CD8-positive, alpha-beta memory T cell (primary cell): ENCODE data around the gene TIPARP. TPM values are rescaled to one million over a fixed set of nuclear protein-coding genes. Genes with fewer than 3 reads are reported as not detected.

ENCODE experiments used
- CTCF ChIA-PET: fragments of 350-600 bp; sonication (Branson Sonifier 250); formaldehyde crosslinking; loops from one replicate; lab custom pipeline; 2021; ENCODE audit warnings: antibody characterized with exemption; lab: Charles Lee
- POLR2A ChIA-PET: fragments of 350-600 bp; sonication (Branson Sonifier 250); formaldehyde crosslinking; loops from one replicate; lab custom pipeline; 2021; ENCODE audit warnings: antibody characterized with exemption; lab: Charles Lee
- DNase-seq, 5 donors: peaks; one replicate each; pipeline versions ENCODE4 v3.0.0 to v3.0.0-alpha.2; 2020 to 2022; ENCODE audit warnings: mixed read lengths in 1 of 5
- H3K27ac ChIP-seq: one replicate; pipeline ENCODE4 v1.7.0; 2013; ENCODE audit warnings: low read depth, mild to moderate bottlenecking, low read length, moderate library complexity
- H3K27me3 ChIP-seq: 2 replicates; pipeline ENCODE4 v1.7.0; 2013; ENCODE audit warnings: low read length, mild to moderate bottlenecking; ENCODE audit not compliant: insufficient read depth, poor library complexity, severe bottlenecking
- H3K36me3 ChIP-seq: 2 replicates; pipeline ENCODE4 v1.7.0; 2013; ENCODE audit warnings: mild to moderate bottlenecking, low read length, moderate library complexity; ENCODE audit not compliant: insufficient read depth
- H3K4me1 ChIP-seq: 2 replicates; pipeline ENCODE4 v1.7.0; 2013; ENCODE audit warnings: mild to moderate bottlenecking, low read length, moderate library complexity; ENCODE audit not compliant: insufficient read depth
- H3K4me3 ChIP-seq: 2 replicates; pipeline ENCODE4 v1.7.0; 2013; ENCODE audit warnings: mild to moderate bottlenecking, low read length
- H3K9me3 ChIP-seq: 2 replicates; pipeline ENCODE4 v1.7.0; 2013; ENCODE audit warnings: mild to moderate bottlenecking, low read length
- H3K27ac Mint-ChIP-seq, 8 donors: one replicate each; pipeline ENCODE4 v1.8.0; 2020 to 2021; ENCODE audit warnings: mixed read lengths in 8 of 8, mild to moderate bottlenecking in 6 of 8, inconsistent platforms in 3 of 8, moderate library complexity in 3 of 8
- H3K27me3 Mint-ChIP-seq, 2 donors: one replicate each; pipeline ENCODE4 v1.8.0; 2020 to 2021; ENCODE audit warnings: mixed read lengths in 2 of 2, mild to moderate bottlenecking in 1 of 2, moderate library complexity in 1 of 2
- H3K36me3 Mint-ChIP-seq, 3 donors: one replicate each; pipeline ENCODE4 v1.8.0; 2020 to 2021; ENCODE audit warnings: mixed read lengths in 3 of 3, inconsistent platforms in 1 of 3, mild to moderate bottlenecking in 1 of 3
- H3K4me1 Mint-ChIP-seq, 3 donors: one replicate each; pipeline ENCODE4 v1.8.0; 2020 to 2021; ENCODE audit warnings: mixed read lengths in 3 of 3, inconsistent platforms in 1 of 3, mild to moderate bottlenecking in 1 of 3
- H3K4me3 Mint-ChIP-seq, 7 donors: one replicate each; pipeline ENCODE4 v1.8.0; 2020 to 2021; ENCODE audit warnings: mixed read lengths in 7 of 7, mild to moderate bottlenecking in 6 of 7, moderate library complexity in 4 of 7, inconsistent platforms in 2 of 7
- H3K9me3 Mint-ChIP-seq, 5 donors: one replicate each; pipeline ENCODE4 v1.8.0; 2020 to 2022; ENCODE audit warnings: mixed read lengths in 5 of 5, mild to moderate bottlenecking in 3 of 5, moderate library complexity in 2 of 5, inconsistent platforms in 1 of 5
- polyA plus RNA-seq: library from polyadenylated mRNA; unstranded; fragments of 300-500 nt; fragmentation: Illumina TruSeq; gene quantifications from one replicate; pipeline ENCODE4 v1.2.3, GENCODE V29; 2021
- total RNA-seq, 2 experiments: library from RNA; stranded (reverse); gene quantifications; one replicate each; pipeline ENCODE4 v1.2.3, GENCODE V29; 2021

TIPARP gene
- total and polyA plus RNA-seq, 3 experiments from 2014 or later = 19.8 to 37.0 (median 36.0) TPM

GRCh38 chr3:156749244-156749643 lies 74.9 kb downstream of the TIPARP start:
- Histone ChIP-seq H3K36me3 (no peaks in the 10 kb centered on the region), H3K27ac (no peak overlapping the region), H3K4me1 (no peaks in the 10 kb centered on the region), H3K4me3 (no peak overlapping the region), H3K9me3 (no peaks in the 10 kb centered on the region), H3K27me3 (no peaks in the 10 kb centered on the region)
- POLR2A ChIA-PET = no interaction called here
- peaks cover 0 to 14% (median 6%) of the 10 kb centered on the region in 3 donors for H3K36me3 Mint-ChIP-seq
- DNase-seq = no peak
- peaks cover 0 to 13% (median 7%) of the 10 kb centered on the region in 5 donors for H3K9me3 Mint-ChIP-seq
- peaks cover 0 to 20% of the 10 kb centered on the region in 2 donors for H3K27me3 Mint-ChIP-seq
- no peak overlapping the region for H3K27ac Mint-ChIP-seq
- no peaks in the 10 kb centered on the region for H3K4me1 Mint-ChIP-seq
- CTCF ChIA-PET = no interaction called here
- no peak overlapping the region for H3K4me3 Mint-ChIP-seq

GRCh38 chr3:156750191-156750873 lies 75.9 kb downstream of the TIPARP start:
- Histone ChIP-seq H3K4me1 (no peaks in the 10 kb centered on the region), H3K36me3 (no peaks in the 10 kb centered on the region), H3K27me3 (no peaks in the 10 kb centered on the region), H3K9me3 (no peaks in the 10 kb centered on the region), H3K4me3 (no peak overlapping the region), H3K27ac (no peak overlapping the region)
- no peak overlapping the region for H3K27ac Mint-ChIP-seq
- peaks cover 0 to 14% (median 6%) of the 10 kb centered on the region in 3 donors for H3K36me3 Mint-ChIP-seq
- ChIA-PET POLR2A (no interaction called here), CTCF (no interaction called here)
- H3K4me3 Mint-ChIP-seq = no peak overlapping the region
- H3K4me1 Mint-ChIP-seq = no peaks in the 10 kb centered on the region
- peaks cover 0 to 13% (median 7%) of the 10 kb centered on the region in 5 donors for H3K9me3 Mint-ChIP-seq
- no peak for DNase-seq
- H3K27me3 Mint-ChIP-seq = peaks cover 0 to 22% of the 10 kb centered on the region in 2 donors

- no peak overlapping the region for H3K27ac Mint-ChIP-seq
- no peak overlapping the region for H3K4me3 Mint-ChIP-seq
- H3K4me1 Mint-ChIP-seq = no peaks in the 10 kb centered on the region
- H3K4me1 ChIP-seq = no peaks in the 10 kb centered on the region
- CTCF ChIA-PET = no interaction called here
- H3K4me3 ChIP-seq = no peak overlapping the region
- H3K27ac ChIP-seq = no peak overlapping the region
- DNase-seq = no peak
- H3K9me3 Mint-ChIP-seq = peaks cover 0 to 13% (median 7%) of the 10 kb centered on the region in 5 donors
- H3K36me3 ChIP-seq = no peaks in the 10 kb centered on the region
- peaks cover 0 to 22% of the 10 kb centered on the region in 2 donors for H3K27me3 Mint-ChIP-seq
- no peaks in the 10 kb centered on the region for H3K9me3 ChIP-seq
- H3K36me3 Mint-ChIP-seq = peaks cover 0 to 14% (median 6%) of the 10 kb centered on the region in 3 donors
- POLR2A ChIA-PET = no interaction called here
- H3K27me3 ChIP-seq = no peaks in the 10 kb centered on the region
These were observed 76.5 kb downstream of the TIPARP start for GRCh38 chr3:156750874-156751245.

- H3K9me3 ChIP-seq = no peaks in the 10 kb centered on the region
- peaks cover 0 to 12% (median 7%) of the 10 kb centered on the region in 5 donors for H3K9me3 Mint-ChIP-seq
- H3K4me3 Mint-ChIP-seq = no peak overlapping the region
- no peak overlapping the region for H3K27ac Mint-ChIP-seq
- peaks cover 0 to 23% of the 10 kb centered on the region in 2 donors for H3K27me3 Mint-ChIP-seq
- no peaks in the 10 kb centered on the region for H3K36me3 ChIP-seq
- peaks cover 0 to 12% (median 6%) of the 10 kb centered on the region in 3 donors for H3K36me3 Mint-ChIP-seq
- H3K4me3 ChIP-seq = no peak overlapping the region
- no peaks in the 10 kb centered on the region for H3K4me1 Mint-ChIP-seq
- H3K27ac ChIP-seq = no peak overlapping the region
- no peaks in the 10 kb centered on the region for H3K4me1 ChIP-seq
- ChIA-PET POLR2A (no interaction called here), CTCF (no interaction called here)
- H3K27me3 ChIP-seq = no peaks in the 10 kb centered on the region
- DNase-seq = no peak
These were observed 77.2 kb downstream of the TIPARP start for GRCh38 chr3:156751461-156752025.

Other genes starting within 250 kb of the TIPARP start
- gene SSR3, start 119.5 kb upstream of the TIPARP start, total RNA-seq = 100 to 1,000 TPM; 171 to 175 TPM
- 144 TPM for gene SSR3, start 119.5 kb upstream of the TIPARP start, polyA plus RNA-seq
- gene LEKR1, start 151.8 kb downstream of the TIPARP start, total RNA-seq = under 1 TPM; 0.55 to 0.64 TPM
- 0.56 TPM for gene LEKR1, start 151.8 kb downstream of the TIPARP start, polyA plus RNA-seq